GM12875 (cell line): Measurements from ENCODE around the gene PBX3.

Experiments used
- H3K4me3 ChIP-seq: one replicate; pipeline ENCODE4 v1.5.1; 2011; ENCODE audit warnings: low read depth, low read length, control low read depth
- TF ChIP-seq, protein P1 (sequence below): IDR thresholded peaks from 2 replicates; pipeline ENCODE4 v1.5.1; 2011; ENCODE audit warnings: low read depth, mild to moderate bottlenecking, control low read depth, inconsistent platforms, low read length, moderate library complexity, borderline replicate concordance; ENCODE audit not compliant: insufficient read depth

PBX3 gene

GRCh38 chr9:125949703-125950460 lies 202.7 kb downstream of the PBX3 start:
- TF ChIP-seq, protein P1, sequence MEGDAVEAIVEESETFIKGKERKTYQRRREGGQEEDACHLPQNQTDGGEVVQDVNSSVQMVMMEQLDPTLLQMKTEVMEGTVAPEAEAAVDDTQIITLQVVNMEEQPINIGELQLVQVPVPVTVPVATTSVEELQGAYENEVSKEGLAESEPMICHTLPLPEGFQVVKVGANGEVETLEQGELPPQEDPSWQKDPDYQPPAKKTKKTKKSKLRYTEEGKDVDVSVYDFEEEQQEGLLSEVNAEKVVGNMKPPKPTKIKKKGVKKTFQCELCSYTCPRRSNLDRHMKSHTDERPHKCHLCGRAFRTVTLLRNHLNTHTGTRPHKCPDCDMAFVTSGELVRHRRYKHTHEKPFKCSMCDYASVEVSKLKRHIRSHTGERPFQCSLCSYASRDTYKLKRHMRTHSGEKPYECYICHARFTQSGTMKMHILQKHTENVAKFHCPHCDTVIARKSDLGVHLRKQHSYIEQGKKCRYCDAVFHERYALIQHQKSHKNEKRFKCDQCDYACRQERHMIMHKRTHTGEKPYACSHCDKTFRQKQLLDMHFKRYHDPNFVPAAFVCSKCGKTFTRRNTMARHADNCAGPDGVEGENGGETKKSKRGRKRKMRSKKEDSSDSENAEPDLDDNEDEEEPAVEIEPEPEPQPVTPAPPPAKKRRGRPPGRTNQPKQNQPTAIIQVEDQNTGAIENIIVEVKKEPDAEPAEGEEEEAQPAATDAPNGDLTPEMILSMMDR = no peak
- no peak overlapping the region for H3K4me3 ChIP-seq

DNA sequence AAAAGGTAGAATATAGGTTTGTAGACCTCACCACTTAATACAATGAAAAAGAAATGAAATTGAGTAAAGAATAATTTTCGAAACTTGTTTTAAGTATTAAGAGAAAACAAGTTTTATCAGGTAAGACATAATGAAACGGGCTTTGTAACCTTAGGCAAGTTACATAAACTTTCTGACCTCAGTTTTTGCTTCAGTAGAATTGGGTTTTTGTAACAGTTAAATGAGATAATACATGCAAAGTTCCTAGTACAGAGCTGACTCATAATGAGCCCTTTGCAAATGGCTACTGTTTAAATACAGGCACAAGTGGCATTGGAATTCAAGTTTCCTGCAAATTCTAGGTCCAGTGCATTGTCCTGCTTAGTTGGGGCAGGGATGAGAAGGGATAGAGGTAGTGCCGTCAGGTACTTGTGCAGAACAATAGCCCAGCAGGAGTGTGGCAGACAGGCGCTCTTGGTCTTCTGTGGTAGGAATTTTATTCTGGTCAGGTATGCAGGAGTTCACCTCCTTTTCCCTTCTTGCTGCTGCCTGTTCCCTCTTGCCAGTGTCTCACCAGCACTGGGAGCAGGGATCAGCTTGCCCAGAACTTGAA lies 203.8 kb downstream of the PBX3 start:
- TF ChIP-seq, protein P1 = no peak
- no peak overlapping the region for H3K4me3 ChIP-seq

DNA sequence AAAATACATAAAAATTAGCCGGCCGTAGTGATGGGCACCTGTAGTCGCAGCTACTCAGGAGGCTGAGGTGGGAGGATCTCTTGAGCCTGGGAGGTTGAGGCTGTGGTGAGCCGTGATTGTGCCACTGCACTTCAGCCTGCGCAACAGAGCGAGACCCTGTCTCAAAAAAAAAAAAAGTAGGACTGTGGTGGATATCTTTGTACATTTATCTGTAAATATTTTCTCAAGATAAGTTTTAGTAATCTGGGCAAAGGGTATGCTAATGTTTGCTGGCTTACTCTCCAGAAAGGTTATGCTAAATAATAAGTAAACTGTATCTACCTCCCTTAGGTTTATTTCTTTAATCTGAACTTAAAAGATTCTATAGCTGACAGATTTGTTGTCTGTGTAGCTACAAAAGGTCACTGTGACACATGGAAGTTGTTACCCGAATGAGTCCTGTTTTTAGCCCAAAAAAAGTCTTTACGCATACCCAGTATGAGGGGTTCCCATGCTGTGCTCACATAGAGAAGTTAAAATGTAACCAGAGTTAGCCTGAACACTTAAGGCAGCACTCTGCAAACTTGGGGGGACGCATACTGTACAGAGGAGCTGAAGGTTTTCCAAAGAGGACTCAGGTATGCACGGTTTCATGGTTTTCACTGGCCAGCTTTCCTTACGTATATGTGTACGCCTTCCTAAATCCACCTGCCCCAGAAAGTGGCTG lies 206.3 kb downstream of the PBX3 start:
- TF ChIP-seq, protein P1 = no peak
- no peak overlapping the region for H3K4me3 ChIP-seq

- TF ChIP-seq, protein P1 = no peak
- H3K4me3 ChIP-seq = no peak overlapping the region
These were observed 208.9 kb downstream of the PBX3 start for GRCh38 chr9:125956102-125956501.

DNA sequence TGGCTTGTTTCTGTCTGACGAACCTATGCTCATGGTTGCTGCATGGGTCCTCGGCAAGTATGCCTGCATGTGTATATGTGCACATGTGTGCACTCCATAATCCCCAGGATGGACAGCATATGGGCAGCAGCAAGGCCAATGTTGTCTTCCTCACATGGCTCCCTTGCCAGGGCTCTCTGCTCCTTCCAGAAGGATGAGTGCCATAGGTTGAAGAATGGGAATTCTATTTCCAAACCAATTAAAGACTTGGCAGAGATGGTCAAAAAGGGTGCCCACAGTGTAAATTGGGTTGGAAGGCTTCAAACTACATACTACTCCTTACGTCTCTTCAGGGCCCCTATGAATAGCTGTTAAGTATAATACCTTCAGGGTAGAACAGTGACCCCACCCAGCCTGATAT lies 212.1 kb downstream of the PBX3 start:
- H3K4me3 ChIP-seq = no peak overlapping the region
- TF ChIP-seq, protein P1 = no peak

- TF ChIP-seq, protein P1 = no peak
These were observed 212.9 kb downstream of the PBX3 start for GRCh38 chr9:125959951-125960619.

More at GRCh38 chr9:125959951-125960619, 212.9 kb downstream of the PBX3 start:
- no peak overlapping the region for H3K4me3 ChIP-seq
